Colonic mucosa (tissue), 4 donors: ENCODE results near the gene OPTC. TPM values are rescaled to one million over a fixed set of nuclear protein-coding genes. Genes with fewer than 3 reads are reported as not detected.
A peak's percentile ranks its signal among the peaks of the same experiment; 100 is the strongest.

Experiments
- DNase-seq: peaks from one replicate; pipeline ENCODE4 v3.0.0-alpha.2; 2020
- H3K27ac ChIP-seq: fragments of 200-600 bp; one replicate; pipeline ENCODE4 v1.8.0; 2021
- H3K27me3 ChIP-seq: fragments of 200-600 bp; one replicate; pipeline ENCODE4 v1.8.0; 2021
- H3K36me3 ChIP-seq: fragments of 200-600 bp; one replicate; pipeline ENCODE4 v1.8.0; 2021
- H3K4me1 ChIP-seq: fragments of 200-600 bp; one replicate; pipeline ENCODE4 v1.8.0; 2021; ENCODE audit warnings: mild to moderate bottlenecking
- H3K4me3 ChIP-seq: fragments of 200-600 bp; one replicate; pipeline ENCODE4 v1.8.0; 2021
- H3K9ac ChIP-seq, 2 donors: one replicate each; pipeline ENCODE4 v1.7.0; 2013; ENCODE audit warnings: control low read depth in 2 of 2, low read depth in 2 of 2, low read length in 2 of 2
- H3K9me3 ChIP-seq: fragments of 200-600 bp; one replicate; pipeline ENCODE4 v1.8.0; 2021
- intact Hi-C: fragments of 100-400 bp; cut with DNase I; formaldehyde crosslinking; loops from one replicate; pipeline ENCODE4 v1.14.1; 2022
- total RNA-seq, 2 donors: library from RNA; stranded (reverse); fragmentation: NEBNext Ultra II Directional in 1 of 2; extraction: Animal tissue kit (Norgen Biotek cat#: 25700) in 1 of 2; gene quantifications; one replicate each; pipeline ENCODE4 v1.2.1, GENCODE V29; 2021
- TF ChIP-seq, protein P1 (sequence below): fragments of 200-600 bp; IDR thresholded peaks from one replicate; pipeline ENCODE4 v1.8.0; 2022; ENCODE audit warnings: antibody characterized with exemption, mild to moderate bottlenecking
- donor health status: healthy.
- donor health status: DM: no; HTN: no; CAD: no.
- donor health status: DM: no; HTN: no; CAD: no.

OPTC gene
- total RNA-seq, 2 donors from 2014 or later: not detected

DNA sequence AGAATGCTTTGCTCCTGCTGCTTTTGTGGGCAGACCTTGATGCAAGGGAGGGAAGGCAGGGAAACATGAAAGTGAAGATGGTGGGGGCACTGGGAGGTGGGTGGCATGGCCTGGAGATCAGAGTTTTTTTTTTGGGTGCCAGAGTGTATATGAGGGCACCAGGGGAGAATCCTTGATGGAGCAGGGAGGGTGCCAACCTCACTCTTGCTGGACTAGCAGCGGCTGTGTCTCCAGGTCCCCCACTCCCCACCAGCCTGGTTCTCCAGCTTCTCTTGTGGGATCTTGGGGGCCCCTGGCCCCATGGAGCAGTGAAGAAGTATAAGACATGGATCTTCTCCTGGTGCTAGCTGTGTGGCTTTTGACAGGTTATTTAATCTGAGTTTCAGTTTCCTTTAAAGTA, 31.8 kb upstream of the OPTC start:
- intact Hi-C loops: no loop called here
- no peak for DNase-seq
- Histone ChIP-seq H3K27ac (no peak overlapping the region), H3K9me3 (no peaks in the 10 kb centered on the region), H3K27me3 (no peaks in the 10 kb centered on the region), H3K4me3 (no peak overlapping the region), H3K4me1 (no peaks in the 10 kb centered on the region), H3K9ac (no peak overlapping the region), H3K36me3 (no peaks in the 10 kb centered on the region)
- TF ChIP-seq, protein P1, sequence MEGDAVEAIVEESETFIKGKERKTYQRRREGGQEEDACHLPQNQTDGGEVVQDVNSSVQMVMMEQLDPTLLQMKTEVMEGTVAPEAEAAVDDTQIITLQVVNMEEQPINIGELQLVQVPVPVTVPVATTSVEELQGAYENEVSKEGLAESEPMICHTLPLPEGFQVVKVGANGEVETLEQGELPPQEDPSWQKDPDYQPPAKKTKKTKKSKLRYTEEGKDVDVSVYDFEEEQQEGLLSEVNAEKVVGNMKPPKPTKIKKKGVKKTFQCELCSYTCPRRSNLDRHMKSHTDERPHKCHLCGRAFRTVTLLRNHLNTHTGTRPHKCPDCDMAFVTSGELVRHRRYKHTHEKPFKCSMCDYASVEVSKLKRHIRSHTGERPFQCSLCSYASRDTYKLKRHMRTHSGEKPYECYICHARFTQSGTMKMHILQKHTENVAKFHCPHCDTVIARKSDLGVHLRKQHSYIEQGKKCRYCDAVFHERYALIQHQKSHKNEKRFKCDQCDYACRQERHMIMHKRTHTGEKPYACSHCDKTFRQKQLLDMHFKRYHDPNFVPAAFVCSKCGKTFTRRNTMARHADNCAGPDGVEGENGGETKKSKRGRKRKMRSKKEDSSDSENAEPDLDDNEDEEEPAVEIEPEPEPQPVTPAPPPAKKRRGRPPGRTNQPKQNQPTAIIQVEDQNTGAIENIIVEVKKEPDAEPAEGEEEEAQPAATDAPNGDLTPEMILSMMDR: no peak

DNA sequence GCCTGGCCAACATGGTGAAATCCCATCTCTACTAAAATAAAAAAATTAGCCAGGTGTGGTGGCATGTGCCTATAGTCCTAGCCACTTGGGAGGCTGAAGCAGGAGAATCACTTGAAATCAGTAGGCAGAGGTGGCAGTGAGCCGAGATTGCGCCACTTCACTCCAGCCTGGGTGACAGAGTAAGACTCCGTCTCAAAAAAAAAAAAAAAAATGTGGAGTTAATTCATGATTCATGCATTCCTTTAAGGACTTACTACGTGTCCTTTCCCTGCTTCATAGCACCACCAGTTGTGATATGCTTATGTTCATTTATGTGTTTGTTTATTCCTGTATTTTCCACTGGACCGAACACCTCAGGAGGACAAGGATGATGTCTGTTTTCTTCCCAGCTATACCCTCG, 31.1 kb upstream of the OPTC start:
- Histone ChIP-seq H3K36me3 (no peaks in the 10 kb centered on the region), H3K9me3 (no peaks in the 10 kb centered on the region), H3K9ac (no peak overlapping the region), H3K27me3 (no peaks in the 10 kb centered on the region), H3K4me3 (no peak overlapping the region), H3K27ac (no peak overlapping the region), H3K4me1 (no peaks in the 10 kb centered on the region)
- DNase-seq: no peak
- intact Hi-C loops: no loop called here
- TF ChIP-seq, protein P1: no peak

DNA sequence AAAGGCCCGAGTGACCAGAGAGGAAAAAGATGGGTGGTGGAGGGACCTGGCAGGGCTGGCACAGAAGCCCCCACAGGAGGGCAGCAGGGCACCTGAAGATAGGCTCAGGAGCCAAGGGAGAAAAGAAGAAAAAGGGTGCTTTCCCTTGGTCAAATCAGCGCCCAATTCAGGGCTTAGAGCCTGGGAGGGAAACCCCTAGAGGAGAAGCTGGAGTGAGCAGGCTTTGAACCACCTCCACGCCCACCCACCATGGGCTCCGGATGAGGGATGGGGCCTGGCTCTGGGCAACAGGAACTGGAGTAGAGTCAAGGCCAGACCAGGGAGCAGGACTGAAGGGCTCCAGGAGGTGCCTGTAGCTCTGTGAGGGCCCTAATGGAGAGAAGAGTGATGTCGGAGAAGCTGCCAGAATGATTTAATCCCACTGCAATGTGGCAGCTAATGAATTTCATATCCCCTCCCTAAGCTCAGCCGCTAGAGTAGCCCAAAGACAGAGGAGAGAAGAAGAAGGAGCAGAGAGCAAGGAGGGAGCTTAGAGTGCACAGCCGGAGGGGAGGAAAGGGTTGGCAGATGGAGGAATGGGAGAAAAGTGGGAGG, 30.4 kb upstream of the OPTC start:
- intact Hi-C loops: no loop called here
- no peak for DNase-seq
- no peaks in the 10 kb centered on the region for H3K27me3 ChIP-seq
- H3K36me3 ChIP-seq: no peaks in the 10 kb centered on the region
- H3K27ac ChIP-seq: no peak overlapping the region
- TF ChIP-seq, protein P1: no peak
- H3K9ac ChIP-seq: peak overlapping the region in 1 of 2 donors; percentile 5
- H3K4me3 ChIP-seq: no peak overlapping the region
- H3K4me1 ChIP-seq: no peaks in the 10 kb centered on the region
- H3K9me3 ChIP-seq: no peaks in the 10 kb centered on the region

DNA sequence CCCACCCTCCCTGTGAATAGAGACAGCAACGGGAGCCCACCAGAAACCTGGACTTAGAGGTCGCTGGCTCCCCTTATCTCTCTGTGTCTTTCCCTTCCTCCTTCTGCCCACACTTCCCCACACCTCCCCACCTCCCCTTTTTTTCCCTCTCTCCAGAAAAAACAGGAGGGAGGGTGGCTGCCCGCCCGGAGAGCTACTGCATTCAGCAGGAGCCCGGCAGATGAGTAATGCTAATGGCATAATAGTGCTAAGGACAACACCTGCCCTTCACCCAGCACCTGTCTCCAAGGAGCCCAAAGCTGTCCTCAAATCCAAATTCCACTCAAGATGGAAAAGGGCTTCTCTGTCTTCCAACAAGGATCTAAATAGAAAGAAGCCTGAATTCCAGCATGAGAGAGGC, 29.7 kb upstream of the OPTC start:
- H3K9ac ChIP-seq: no peak overlapping the region
- no peaks in the 10 kb centered on the region for H3K4me1 ChIP-seq
- no peaks in the 10 kb centered on the region for H3K36me3 ChIP-seq
- H3K9me3 ChIP-seq: no peaks in the 10 kb centered on the region
- no peaks in the 10 kb centered on the region for H3K27me3 ChIP-seq
- TF ChIP-seq, protein P1: no peak
- no peak overlapping the region for H3K27ac ChIP-seq
- intact Hi-C loops: no loop called here
- H3K4me3 ChIP-seq: no peak overlapping the region
- no peak for DNase-seq

DNA sequence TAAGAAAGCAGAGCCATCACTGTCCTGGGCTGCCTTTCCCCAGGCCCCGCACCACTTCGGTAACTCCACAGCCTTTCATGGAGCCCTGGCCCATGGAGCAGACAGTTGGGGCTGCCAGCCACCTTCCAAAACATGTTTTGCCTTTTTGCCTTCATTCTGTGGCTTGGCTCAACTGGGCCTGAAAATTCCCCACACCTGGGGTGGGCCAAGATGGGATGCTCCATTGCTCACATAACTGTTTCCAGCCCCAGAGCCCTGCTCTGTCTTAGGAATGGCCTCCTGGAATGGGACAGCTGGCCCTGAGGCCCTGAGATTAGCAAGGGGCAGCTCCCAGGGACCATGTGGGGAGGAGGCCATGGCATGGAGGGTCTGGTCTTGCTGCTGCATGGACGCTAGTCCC, 29.2 kb upstream of the OPTC start:
- H3K9ac ChIP-seq: no peak overlapping the region
- intact Hi-C loops: no loop called here
- no peaks in the 10 kb centered on the region for H3K4me1 ChIP-seq
- H3K36me3 ChIP-seq: no peaks in the 10 kb centered on the region
- DNase-seq: no peak
- peak overlapping the region; percentile 32 for H3K27ac ChIP-seq
- TF ChIP-seq, protein P1: no peak
- no peaks in the 10 kb centered on the region for H3K9me3 ChIP-seq
- H3K4me3 ChIP-seq: no peak overlapping the region
- H3K27me3 ChIP-seq: no peaks in the 10 kb centered on the region
